ENCODE results near the gene PPIB.
A peak's percentile ranks its signal among the peaks of the same experiment; 100 is the strongest.

The PPIB gene

DNA sequence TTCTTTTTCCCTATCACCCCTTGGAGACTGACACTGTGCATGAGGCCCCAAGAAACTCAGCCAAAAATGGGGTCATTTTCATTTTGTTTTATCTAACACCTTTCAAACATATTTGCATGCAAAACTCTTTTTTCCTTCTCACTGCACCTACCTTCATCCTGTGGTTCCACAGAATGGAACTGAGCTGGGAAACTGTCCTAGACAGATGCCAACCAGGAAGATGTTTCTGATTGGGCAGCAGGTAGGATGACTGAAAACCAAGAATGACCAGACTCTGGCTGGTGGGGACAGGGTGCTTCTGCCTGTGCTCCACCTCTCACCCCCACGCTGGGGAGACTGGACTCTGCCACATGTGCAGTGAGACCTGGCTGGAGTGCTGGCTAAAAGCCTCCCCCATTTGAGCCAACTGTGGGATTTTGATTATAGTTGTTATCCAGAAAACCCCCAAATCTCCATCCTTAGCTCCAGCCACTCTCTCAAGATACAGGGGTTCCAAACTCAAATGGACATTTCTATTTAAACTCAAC is 5.2 kb downstream of the PPIB start:
- DNase-seq = no peak

DNA sequence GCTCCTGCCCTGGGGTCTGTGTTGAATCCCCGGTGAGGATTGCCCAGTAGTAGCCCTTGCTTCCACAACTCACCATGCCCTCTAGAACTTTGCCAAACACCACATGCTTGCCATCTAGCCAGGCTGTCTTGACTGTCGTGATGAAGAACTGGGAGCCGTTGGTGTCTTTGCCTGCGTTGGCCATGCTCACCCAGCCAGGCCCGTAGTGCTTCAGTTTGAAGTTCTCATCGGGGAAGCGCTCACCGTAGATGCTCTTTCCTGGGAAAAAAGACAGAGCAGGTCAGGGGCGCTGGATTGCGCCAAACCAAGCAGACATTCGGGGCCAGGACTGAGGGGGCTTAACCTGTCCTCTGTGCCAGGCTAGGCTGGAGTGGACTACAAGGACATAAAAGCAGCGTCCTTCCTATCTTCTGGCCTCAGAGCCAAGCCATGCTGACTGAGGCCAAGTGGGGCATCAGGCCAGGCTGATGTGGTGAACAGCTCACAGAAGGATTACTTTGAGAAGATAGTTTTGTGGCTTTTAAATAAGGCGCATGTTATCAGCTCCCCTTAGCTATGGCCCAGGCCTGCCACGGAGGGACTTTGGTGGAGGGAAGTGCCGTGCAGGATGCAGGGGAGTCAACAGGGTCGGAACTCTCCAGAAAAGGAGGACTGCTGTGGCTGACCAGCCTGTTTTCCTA is 6.0 kb downstream of the PPIB start:
- no peak for DNase-seq

- no peak for DNase-seq
Observed at GRCh38 chr15:64155802-64156651, 6.8 kb downstream of the PPIB start.

DNA sequence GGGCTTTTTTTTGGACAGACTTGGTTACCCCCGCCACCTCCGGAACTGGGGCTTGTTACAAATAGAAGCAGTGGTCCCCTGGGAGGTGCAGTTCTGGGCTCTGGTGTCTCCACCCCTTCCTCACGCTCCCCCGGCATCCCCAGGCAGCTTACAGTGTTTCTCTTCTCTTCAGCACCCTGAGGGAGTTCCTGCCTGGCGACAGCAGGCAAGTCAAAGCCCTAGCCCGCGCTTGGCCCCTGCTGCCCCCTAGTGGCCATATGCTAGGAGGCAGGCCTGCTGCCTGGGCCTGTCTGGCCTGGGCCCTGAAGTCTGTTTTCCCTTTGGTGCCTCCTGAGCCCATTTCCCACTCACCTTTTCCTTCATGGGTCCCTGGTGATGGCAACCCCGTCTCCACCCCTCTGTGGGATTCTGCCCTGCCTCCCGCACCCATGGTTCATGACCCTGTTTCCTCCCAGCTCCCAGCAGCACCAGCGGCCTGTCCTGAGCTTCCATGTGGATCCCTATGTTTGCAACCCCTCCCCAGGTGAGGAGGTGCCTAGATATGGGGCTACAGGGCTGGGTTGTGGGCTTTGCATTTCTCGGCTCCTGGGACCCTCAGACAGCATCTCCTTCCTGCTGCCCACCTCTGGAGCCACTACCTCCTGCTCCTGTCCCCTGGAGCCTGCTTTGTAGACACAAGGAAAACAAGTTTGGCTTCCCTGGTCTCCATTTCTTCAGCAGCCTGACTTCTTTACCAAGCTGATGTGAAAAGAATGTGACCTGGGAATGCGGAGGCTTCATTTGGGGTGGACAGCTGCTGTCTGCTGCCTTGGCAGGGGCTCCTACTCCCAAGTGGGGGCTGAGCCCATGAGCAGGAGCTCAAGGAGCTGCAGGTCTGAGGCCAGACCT is 9.1 kb downstream of the PPIB start:
- DNase-seq = peak; percentile 11

GRCh38 chr15:64152507-64153387 is 10.1 kb downstream of the PPIB start:
- DNase-seq = no peak

DNA sequence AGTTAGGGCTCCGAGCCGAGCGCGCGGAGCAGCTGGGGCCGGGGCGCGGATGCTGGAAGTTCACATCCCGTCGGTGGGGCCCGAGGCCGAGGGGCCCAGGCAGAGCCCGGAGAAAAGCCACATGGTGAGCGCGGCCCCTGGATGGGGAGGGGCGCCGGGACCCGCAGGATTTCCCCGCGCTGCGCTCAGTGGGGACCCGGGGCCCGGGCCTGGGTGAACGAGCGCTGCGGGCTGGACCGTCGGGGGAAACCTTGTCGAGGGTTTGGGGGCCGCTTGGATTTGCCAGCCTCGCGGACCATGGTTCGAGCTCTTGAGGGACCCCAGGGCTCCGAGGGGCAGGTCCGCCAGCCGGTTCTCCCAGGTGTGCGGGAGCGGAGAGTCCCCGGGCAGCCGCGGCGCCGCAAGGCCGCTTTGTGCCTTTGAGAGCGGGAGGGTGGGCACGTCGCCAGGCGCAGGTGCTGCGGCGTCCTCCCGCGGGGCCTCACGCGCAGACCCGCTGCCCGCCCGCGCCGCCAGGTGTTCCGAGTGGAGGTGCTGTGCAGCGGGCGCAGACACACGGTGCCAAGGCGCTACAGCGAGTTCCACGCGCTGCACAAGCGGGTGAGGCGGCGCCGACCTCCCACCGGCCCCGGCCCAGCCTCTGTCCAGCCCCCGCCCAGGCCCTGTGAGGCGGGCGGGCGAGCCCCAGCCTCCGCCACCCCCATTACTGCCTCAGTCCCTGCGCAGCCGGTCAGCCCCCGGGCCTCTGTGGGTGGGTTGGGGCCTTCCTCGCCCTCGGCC is 10.9 kb downstream of the PPIB start, which contains the start of gene SNX22:
SNX22 (plus strand) TSS at position 5 of the 780 bp plus-strand sequence; CDS start at position 50, 45 bp downstream.
- no peak for DNase-seq

DNA sequence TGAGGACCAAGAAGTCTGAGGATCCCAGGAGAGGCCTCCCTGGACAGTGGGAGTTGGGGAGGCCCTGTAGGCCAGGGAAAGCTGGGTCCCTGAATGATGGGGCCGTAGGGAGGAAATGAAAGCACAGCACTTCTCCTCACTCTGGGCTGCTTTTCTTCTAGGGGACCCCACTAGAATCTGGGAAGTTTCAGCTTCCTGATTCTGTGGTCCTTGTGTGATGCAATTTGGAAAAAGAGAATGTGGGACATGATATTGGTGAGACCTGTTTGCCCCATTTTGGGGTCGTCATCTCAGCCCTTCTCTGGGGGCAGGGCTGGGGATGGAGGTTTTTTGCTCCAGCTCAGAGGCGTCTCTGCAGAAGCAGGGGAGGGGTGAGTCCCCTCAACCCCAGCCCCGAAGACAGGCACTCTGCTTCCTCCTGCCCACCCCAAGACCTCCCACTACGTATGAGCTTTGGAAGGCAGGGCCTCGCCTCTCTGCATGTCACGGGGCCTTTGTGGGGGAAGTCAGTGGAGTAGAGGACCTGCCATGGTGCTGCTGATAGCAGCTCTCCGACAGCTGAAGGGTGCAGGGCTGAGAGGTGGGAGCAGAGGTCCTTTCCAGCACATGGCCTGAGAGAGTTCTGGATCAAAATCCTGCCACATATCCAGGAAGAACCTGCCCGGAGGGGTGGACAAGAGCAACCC is 12.8 kb downstream of the PPIB start:
- no peak for DNase-seq

GRCh38 chr15:64149424-64149823 is 13.4 kb downstream of the PPIB start:
- DNase-seq = no peak

DNA sequence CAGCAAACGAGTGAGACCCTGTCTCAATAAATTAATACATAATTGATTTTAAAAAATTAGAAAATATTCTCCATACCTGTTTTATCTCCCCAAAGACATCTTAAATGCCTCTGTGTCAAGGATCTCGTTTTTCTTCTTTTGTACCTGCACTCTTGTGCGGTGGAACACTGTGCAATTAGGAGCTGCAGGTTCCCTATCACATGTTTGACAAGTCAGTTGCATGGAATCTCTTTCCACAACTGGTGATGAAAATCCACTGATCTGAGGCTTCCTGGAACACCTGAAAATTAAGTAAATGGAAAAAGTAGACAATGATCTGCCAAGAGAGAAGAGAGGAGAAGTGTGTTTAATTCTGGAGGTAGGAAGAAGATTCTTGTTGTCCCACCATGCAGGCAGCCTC is 14.2 kb downstream of the PPIB start:
- DNase-seq = no peak

DNA sequence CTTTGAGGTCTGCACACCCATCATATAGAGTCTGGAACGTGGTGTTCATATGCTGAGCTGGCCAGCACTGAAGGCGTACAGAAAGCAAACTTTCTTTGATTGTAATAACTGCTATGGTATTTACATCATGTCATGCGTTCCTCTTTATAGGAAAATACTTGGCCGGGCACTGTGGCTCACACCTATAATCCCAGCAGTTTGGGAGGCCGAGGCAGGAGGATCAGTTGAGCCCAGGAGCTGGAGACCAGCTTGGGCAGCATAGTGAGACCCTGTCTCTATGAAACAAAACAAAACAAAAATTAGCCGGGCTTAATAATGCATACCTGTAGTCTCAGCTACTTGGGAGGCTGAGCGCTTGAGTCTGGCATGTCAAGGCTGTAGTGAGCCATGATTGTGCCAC is 14.7 kb downstream of the PPIB start:
- no peak for DNase-seq

DNA sequence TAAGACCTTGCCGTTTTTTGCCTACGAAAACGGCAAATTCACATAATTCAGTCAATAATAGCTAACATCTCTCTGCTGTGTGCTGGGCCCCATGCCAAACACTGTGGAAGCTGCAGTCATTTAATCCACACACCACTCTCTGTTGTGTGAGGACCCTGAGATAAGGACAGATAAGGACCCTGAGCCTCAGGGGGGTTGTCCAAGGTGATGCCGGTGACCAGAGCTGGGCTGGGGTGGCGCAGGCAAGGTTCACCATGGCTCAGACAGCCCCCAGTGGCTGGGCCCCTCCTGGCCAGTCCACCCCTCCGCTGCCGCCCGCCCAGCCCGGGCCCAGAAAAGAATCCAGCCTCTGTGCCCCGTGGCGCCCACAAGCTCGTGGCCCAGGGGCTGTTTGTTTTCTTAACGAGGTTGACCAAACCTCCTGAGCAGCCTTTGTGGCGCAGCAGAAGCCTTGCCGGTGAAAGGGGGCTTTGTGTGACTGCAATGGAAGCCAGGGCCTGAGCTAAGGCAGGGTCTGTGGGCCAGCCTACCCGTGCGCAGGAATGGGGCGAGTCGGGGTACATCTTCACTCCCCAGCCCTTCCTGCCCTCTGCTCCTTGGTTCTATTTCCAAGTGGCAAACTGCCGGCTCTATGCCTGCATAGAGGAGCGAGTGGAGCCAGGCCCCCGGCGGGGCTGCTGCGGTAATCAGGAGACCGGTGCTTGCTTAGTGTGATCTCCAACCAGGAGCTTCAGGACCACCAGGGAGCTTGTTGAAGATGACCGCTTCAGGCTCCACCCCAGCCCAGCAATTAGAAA is 15.7 kb downstream of the PPIB start:
- DNase-seq = no peak

DNA sequence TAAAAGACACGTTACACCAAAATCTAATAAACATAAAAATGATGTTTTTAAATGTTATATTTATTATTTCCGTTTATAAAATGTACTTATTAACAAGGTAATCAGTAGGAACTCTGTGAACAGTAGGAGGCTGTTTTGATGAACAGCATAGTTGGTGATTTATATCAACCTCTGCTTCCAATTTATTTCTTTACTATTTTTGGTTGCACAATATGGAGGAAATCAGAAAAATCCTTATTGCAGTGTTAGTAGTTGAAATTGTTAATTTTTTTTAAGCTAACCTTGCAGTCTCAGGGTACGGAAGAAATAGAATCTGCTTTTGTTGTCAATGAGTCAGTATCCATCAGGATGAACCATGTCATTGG is 16.3 kb downstream of the PPIB start:
- no peak for DNase-seq

- no peak for DNase-seq
Observed at GRCh38 chr15:64146041-64146440, 16.8 kb downstream of the PPIB start.

DNA sequence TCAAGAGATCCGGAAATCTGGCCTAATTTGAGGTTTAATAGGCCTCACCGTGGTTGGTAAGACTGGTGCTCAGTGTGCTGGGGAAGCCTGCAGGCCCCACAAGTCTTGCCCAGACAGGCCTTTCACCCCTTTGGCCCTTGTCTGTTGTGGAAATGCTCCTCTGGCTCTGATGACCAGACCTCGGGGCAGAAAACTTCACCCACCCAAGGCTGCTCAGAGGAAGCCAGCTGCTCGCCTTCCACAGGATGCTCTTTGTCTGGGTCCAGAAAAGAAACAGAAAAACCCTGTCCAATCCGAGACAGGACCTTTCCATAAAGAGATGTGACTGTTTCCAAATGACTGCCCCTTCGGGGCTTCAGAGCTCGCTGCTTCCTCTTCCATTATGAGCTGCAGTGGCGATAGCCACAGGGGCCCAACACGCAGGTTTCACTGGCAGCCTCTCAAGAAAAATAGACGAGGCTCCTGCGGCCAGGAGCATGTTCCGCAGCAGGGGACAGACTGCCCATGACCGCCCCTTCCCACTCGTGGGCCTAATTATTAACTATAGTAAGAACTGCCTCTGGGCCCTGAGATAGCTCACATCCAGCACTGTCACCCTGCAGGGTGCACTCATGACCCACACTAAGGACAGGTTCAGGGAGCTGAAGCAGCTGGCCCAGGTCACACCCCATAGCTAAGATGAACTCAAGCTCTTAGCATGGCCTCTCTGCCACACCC is 18.1 kb downstream of the PPIB start:
- DNase-seq = no peak

DNA sequence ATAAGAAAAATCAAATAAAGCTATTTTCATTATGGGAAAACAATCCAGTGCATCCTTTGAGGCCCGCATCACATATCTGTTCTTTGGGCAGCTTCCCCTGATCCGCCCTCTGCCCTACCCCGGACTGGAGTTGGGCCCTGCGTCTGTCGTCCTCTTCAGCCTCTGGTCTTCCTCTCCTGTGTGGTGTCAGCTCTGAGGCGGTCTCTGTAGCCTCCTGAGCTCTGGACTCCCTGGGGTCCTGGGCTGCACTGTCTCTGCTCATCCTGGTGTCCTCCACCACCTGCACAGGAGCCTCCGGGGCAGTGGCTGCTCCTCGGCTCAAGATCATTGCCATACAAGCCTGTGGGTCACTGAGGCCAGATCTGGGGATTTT is 18.6 kb downstream of the PPIB start:
- no peak for DNase-seq

DNA sequence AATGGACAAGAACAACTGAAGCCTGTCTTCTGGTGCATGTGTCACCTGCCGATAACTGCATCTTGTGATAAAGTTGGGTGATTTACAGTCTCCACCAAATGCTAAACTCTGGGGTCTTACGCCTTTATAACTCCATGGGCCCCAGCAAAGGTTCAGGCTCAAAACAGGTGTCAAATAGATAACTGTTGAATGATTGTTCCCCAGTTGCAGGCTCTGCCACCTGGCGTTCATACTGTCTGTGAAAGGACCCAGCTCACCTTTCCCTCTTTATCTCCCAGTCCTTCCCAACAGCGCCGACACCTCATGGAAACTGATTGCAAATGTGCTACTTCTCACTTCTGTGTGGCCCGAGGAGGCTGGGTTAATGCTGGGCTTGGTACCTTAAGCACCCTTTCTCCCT is 19.5 kb downstream of the PPIB start:
- DNase-seq = no peak

GRCh38 chr15:64141798-64142512 is 20.9 kb downstream of the PPIB start:
- DNase-seq = no peak

DNA sequence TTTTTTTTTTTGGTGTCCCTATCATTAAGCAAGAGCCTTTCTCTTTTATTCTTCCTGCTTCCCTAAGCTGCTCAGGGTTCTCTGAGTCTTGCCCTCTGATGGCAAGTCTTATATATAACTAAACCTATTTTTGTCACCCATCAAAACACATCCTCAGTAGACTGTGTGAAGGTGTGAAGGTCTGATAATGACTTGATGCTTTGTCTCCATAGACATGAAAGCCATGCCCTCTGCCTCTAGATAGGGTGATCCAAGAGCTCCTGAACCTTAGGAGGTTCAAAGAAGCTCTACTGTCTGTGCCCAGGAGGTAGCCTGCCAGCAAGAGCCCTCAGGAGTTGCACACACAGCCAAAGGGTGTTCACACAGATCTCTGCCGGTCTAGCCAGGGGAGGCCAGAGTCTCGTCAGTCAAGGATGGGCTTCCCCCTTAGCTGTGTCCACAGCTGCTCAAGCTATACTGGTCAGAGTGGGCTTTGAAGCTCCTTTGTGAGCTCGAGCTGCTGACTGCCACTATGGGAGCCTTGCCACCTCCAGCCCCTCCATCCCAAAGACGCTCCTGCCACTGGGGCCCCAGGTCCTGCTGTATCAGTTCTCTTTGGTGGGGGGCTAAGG is 24.4 kb downstream of the PPIB start:
- DNase-seq = no peak
